DMS 273 treated with DMSO at 0.1 percent for 48 hours (cell line): ENCODE results near the gene RBSN.

ENCODE experiments used
- DNase-seq: peaks from one replicate; lab custom pipeline; 2025; lab: John Stamatoyannopoulos, UW

Gene RBSN

DNA sequence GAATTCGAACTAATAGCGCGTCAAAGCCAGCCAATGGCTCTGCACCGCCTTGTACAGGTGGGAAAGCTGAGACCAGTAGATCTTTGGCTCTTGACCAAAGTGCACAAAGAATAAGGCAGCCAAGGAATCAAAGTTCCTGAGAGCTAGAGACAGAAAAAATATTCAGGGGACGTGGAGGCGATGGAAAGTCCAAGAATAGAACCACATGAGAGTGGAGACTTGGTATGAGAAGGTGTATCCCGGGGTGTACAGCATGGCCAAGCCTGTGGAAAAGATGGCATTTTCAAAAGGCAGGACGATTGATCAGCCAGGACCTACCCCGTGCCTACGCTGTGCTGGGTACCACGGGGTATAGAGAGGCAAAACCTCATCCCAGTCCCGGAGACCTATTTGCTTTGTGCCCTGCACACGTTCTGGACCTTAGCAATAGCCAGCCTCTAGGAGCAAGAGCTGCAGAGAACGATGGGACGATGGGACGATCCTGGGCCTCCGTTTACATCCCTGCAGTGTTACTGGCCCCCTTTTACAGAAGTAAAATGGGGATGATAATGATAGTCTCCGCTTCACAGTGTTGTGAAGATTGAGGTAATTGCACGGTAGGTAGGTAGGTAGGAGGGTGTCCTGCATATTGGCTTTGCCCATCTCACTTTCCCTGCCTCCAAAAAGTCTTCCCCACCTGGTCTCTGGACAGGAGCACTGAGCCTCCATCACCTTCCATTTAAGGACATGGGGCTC is 583 bp upstream of the RBSN start:
- DNase-seq, result no peak

GRCh38 chr3:15097891-15098290 is 1.1 kb downstream of the RBSN start:
- no peak for DNase-seq

DNA sequence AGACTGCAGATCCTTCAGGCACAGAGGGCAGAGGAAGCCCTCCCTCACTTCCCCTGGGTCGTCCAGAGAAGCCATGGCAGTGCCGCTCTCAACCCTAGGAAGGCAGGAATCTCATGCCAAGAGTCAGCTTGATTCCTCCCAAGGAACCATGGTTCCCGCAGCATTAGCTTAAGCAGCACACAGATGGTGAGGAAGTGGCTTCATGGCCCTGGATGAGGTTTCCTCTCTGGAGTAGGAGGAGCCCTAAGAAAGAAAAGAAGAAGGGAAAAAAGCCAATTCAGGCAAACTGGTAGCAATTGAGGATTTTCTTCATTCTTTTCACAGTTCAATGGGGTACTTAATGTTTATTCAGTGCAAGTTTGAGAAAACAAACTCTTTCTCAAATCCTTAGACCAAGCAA is 2.9 kb downstream of the RBSN start:
- DNase-seq, result no peak

- no peak for DNase-seq
Observed at GRCh38 chr3:15094187-15094875, 4.6 kb downstream of the RBSN start.

GRCh38 chr3:15092686-15093085 is 6.3 kb downstream of the RBSN start:
- DNase-seq, result no peak

GRCh38 chr3:15091575-15091974 is 7.4 kb downstream of the RBSN start:
- DNase-seq, result no peak

- DNase-seq, result no peak
Observed at GRCh38 chr3:15089201-15089600, 9.7 kb downstream of the RBSN start.

DNA sequence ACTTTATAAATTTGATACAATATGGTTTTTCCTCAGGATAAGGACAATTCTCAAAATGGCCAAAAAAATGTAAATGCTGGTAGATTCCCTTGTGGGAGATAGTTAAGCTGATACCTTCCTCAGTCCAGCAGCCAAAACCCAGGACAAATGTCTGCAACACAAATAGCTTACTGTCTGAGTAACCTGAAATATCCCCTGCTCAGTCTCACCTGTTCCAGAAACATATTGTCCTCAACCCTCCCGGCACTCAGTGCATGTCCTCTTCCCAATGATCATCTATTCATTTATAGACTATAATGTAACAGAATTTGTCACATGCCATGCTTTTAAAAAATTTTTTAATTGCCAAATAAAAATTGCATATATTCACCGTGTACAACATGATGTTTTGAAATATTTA is 12.2 kb downstream of the RBSN start:
- DNase-seq, result no peak

DNA sequence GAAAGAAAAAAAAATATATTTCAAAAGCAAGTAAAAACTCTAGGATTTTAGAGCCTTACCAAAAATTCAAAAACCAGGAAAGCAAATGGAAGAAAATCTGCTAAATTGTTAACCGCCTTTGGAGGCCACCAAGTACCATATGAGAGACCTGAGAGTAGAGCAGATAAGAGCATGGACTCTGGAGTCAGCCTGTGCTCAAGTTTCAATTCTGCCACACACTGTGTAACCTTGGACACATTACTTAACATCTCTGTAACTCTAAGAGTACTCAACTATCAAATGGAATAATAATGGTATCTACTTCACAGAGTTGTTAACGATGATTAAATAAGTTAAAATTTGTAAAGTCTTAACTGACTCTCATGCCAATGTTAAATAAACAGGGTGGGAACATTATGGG is 12.7 kb downstream of the RBSN start:
- DNase-seq, result no peak

DNA sequence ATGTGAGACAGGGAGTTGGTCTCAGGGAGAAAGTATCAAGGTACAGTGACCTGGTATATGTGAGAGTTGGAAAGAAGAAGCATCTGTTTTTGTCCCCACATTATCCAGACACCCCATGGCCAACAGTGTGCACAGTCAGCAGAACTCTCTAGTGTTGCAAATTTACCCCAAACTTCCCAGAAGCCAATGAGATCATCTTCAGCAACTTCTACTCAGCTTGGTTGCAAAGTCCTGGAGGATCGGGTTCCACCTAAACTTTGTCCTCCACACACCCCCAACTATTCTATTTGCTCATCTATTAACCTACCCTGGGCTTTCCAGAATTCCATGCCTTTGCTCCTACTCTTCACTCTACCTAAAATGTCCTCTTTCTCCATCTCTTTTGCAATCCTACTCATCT is 15.7 kb downstream of the RBSN start:
- DNase-seq, result no peak

- DNase-seq, result no peak
Observed at GRCh38 chr3:15081960-15082664, 16.8 kb downstream of the RBSN start.

DNA sequence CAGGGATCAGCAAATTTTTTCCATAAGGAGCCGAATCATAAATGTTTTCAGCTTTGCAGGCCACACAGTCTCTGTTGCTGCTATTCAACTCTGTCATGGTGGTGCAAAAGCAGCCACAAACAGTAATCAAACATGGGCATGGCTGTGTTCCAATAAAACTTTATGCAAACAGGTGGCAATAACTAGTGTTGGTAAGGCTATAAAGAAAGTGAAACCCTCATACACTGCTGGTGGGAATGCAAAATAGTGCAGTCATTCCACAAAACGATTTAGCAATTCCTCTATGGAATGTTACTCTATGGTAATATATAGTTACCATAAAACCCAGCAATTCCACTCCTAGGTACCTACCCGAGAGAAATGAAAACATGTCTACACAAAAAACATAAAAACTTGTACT is 19.9 kb downstream of the RBSN start:
- no peak for DNase-seq

DNA sequence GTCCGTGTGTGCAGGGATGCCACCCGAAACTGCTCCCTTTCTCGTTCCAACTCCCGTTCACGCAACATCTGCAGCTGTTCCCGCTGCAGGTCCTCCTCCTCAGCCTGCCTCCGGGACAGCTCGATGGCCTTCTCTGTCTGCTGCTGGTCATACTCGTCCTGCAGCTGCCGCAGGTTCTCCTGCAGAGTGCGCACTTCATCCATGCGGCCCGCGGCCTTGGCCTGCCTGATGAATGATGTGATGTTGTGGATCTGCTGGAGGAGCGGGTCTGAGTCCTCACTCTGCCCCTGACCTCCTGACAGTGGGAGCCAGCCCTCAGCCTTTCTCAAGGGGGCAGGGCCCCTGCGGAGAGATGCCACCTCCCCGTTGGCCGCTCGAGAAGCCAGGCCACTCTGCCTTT is 24.4 kb downstream of the RBSN start:
- no peak for DNase-seq

DNA sequence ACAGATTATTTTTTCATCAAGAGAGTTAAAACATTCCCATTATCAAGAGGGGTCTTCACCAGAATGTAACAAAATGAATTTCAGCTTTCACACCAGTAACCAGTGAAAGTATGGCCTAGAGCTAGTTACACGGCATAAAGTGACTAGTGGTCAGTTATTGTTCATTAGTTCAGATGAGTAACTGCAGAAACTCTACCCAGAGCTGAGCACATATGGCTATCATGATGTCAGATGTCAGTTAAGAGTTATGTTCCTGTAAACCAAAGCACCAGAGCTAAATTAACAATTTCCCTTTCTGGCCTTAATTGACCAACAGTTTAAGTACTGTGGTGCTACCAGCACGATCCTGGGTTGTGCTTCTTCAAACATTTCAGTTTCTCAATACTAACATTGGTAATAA is 27.2 kb downstream of the RBSN start:
- DNase-seq, result no peak

DNA sequence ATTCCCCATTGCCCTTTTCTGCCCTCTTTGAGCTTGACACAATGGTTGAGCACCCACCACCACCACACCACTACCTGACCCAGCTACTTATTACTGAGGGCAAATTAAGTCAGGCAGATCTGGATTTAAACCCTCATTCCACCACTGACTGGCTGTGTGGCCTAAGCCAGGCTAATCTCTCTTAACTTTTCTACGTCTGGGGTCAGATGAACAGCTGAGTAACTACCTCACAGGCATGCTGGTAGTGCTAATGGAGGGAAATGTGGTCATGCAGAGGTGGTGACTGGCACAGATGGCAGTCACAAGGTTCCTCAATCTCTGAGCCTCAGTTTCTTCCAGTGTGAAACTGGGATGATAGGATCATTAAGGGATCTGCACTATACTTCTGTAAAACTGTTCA is 29.5 kb downstream of the RBSN start:
- DNase-seq, result no peak

DNA sequence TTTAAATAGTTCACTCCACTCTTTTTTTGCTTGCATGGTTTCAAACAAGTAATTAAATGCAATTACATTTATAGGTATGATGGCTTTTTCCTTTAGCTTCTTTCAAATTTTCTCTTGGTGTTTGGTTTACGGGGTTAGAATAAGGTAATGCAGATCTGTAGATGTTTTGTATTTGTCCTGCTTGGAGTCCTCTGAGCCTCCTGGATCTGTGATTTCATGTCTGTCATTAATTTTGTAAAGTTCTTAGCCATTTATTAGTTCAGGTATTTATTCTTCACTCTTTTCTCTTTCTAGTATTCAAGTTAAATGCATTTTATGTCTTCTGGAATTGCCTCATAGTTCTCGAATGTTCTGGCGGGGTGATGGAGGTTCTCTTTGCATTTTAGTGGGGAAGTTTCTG is 32.5 kb downstream of the RBSN start:
- no peak for DNase-seq

DNA sequence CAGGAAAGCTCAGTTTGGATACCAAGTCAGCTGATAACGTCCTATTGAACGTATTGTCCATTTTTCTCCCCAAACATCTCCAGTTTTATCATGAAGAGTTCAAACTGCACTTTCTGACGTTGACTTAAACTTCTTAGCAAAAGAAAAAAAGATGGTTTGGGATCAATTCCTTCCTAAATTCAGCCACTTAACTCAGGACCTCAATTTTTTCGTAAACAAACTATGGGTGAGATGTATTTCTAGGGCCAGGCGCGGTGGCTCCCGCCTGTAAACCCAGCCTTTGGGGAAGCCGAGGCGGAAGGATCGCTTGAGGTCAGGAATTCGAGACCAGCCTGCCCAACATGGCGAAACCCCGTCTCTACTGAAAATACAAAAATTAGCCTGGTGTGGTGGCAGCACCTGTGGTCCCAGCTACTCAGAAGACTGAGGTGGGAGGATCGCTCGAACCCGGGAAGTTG is 33.4 kb downstream of the RBSN start:
- DNase-seq, result no peak

DNA sequence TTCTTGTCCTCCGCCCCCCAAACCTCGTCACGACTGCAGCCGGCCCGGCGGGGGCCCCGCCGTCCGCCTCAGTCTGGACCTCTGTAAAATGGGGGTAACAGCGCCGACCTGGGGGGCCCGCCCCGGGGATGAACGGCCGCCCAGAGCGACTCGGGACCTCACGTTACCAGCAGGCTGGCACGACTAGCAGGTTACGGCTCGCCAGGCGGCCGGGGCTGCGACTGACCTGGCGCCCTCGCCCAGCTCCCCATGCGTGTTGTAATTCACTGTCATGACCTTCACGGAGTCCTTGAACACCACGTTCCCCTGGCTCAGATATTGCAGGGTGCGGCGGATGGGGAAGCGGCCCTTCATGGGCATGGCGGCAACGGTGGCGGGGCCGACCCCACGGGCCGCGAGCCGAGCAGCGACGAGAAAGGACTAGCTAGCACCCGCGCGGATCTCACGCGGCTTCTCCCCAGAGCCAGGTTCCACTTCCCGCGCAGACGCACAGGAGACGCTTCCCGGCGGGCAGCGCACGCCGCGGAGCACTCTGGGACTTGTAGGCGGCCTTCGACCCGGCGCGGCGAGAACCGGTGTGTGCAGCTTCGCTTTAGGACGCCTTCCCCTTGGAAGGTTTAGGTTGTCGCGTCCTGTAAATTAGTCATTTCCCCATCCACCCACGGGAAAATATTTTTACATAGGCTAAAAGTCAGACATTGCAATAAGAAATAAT is 34.0 kb downstream of the RBSN start, which contains the start of gene MRPS25:
MRPS25 (minus strand) TSS at position 481 of the 715 bp plus-strand sequence; CDS start at position 360, 121 bp downstream.
- DNase-seq, result peak; percentile 57

GRCh38 chr3:15064299-15064834 is 34.6 kb downstream of the RBSN start:
- DNase-seq, result no peak

- no peak for DNase-seq
Observed at GRCh38 chr3:15063656-15064286, 35.2 kb downstream of the RBSN start.

- no peak for DNase-seq
Observed at GRCh38 chr3:15063238-15063637, 35.7 kb downstream of the RBSN start.

DNA sequence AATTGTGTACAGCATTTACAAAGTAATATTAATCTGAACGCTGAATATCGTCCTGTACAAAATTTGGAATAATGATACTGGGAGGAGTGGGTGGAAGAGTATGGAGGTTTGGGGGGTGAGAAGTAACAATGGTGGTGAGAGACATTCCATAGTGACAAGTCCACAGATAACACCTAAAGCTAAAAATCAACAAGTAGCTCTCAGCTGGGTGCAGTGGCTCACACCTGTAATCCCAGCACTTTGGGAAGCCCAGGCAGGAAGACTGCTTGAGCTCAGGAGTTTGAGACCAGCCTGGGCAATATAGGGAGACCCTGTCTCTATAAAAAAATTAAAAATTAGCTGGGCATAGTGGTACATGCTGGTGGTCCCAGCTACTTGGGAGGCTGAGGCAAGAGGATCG is 38.9 kb downstream of the RBSN start:
- DNase-seq, result no peak
